PC-9 (cell line): Measurements from ENCODE around the gene NLGN4X. TPM values are rescaled to one million over a fixed set of nuclear protein-coding genes. Genes with fewer than 3 reads are reported as not detected.
A peak's percentile ranks its signal among the peaks of the same experiment; 100 is the strongest.

Experiments
- BruUV-seq: library from RNA; stranded (reverse); fragments of 400-500 nt; replicated peaks from 2 replicates; lab custom pipeline; 2021; lab: Mats Ljungman, UMichigan
- CTCF ChIA-PET: fragments of 300-600 bp; sonication (Branson Sonifier 250); formaldehyde crosslinking; loops from one replicate; lab custom pipeline; 2022; ENCODE audit warnings: antibody characterized with exemption; lab: Charles Lee
- POLR2A ChIA-PET: fragments of 300-600 bp; sonication (Branson Sonifier 250); formaldehyde crosslinking; loops from one replicate; lab custom pipeline; 2022; ENCODE audit warnings: antibody characterized with exemption; ENCODE audit not compliant: unreplicated experiment; lab: Charles Lee
- DNase-seq, 2 experiments: peaks; one replicate each; pipeline versions ENCODE4 v3.0.0 to v3.0.0-alpha.2; 2015 to 2022; ENCODE audit warnings: mixed read lengths in 1 of 2
- H2AFZ ChIP-seq: fragments of 200-600 bp; sonication (generic); 2 replicates; pipeline ENCODE4 v1.8.1; 2017; ENCODE audit warnings: antibody characterized with exemption
- H3F3A ChIP-seq: fragments of 200-600 bp; sonication (generic); 2 replicates; pipeline ENCODE4 v1.8.1; 2017; ENCODE audit warnings: antibody characterized with exemption, mild to moderate bottlenecking, low read depth; ENCODE audit not compliant: insufficient read depth
- H3K27ac ChIP-seq: fragments of 200-600 bp; sonication (generic); 2 replicates; pipeline ENCODE4 v1.6.1; 2016; ENCODE audit warnings: mixed run types
- H3K27me3 ChIP-seq: fragments of 200-600 bp; sonication (generic); 2 replicates; pipeline ENCODE4 v1.6.1; 2016; ENCODE audit warnings: low read depth, mixed run types; ENCODE audit not compliant: insufficient read depth
- H3K36me3 ChIP-seq: fragments of 200-600 bp; sonication (generic); 2 replicates; pipeline ENCODE4 v1.6.1; 2016; ENCODE audit warnings: low read depth, mixed run types
- H3K4me1 ChIP-seq: fragments of 200-600 bp; sonication (generic); replicated peaks from 2 replicates; pipeline ENCODE4 v1.6.1; 2016; ENCODE audit warnings: mixed run types; ENCODE audit not compliant: insufficient read depth
- H3K4me2 ChIP-seq: fragments of 200-600 bp; sonication (generic); 2 replicates; pipeline ENCODE4 v1.6.1; 2017; ENCODE audit warnings: mixed run types
- H3K4me3 ChIP-seq: fragments of 200-600 bp; sonication (generic); 2 replicates; pipeline ENCODE4 v1.6.1; 2016; ENCODE audit warnings: mixed run types
- H3K79me2 ChIP-seq: fragments of 200-600 bp; sonication (generic); 2 replicates; pipeline ENCODE4 v1.6.1; 2017; ENCODE audit warnings: low read depth, mixed run types
- H3K9me2 ChIP-seq: fragments of 200-600 bp; sonication (generic); 2 replicates; pipeline ENCODE4 v1.8.1; 2017; ENCODE audit warnings: mild to moderate bottlenecking; ENCODE audit not compliant: insufficient read depth
- H3K9me3 ChIP-seq: fragments of 200-600 bp; sonication (generic); 2 replicates; pipeline ENCODE4 v1.8.1; 2016; ENCODE audit warnings: low read depth; ENCODE audit not compliant: insufficient read depth
- H4K20me1 ChIP-seq: fragments of 200-600 bp; sonication (generic); 2 replicates; pipeline ENCODE4 v1.8.1; 2017; ENCODE audit not compliant: insufficient read depth
- EZH2 ChIP-seq: fragments of 200-600 bp; sonication (generic); IDR thresholded peaks from 2 replicates; pipeline ENCODE4 v1.8.0; 2017; ENCODE audit warnings: antibody characterized with exemption, low read depth
- intact Hi-C: fragments of 100-400 bp; cut with micrococcal nuclease; formaldehyde crosslinking; loops from one replicate; pipeline ENCODE4 v1.10.0; 2022; ENCODE audit not compliant: unreplicated experiment
- total RNA-seq: library from RNA; stranded (reverse); gene quantifications from 2 replicates; pipeline ENCODE4 v1.2.3, GENCODE V29; 2021
- TF ChIP-seq, protein P1 (sequence below): fragments of 200-600 bp; sonication (generic); conservative IDR thresholded peaks from 2 replicates; pipeline ENCODE4 v1.6.1; 2017; ENCODE audit warnings: mixed run types, antibody characterized with exemption, mild to moderate bottlenecking, moderate library complexity

NLGN4X gene
- total RNA-seq, 1 experiment from 2014 or later: 0.31 TPM

DNA sequence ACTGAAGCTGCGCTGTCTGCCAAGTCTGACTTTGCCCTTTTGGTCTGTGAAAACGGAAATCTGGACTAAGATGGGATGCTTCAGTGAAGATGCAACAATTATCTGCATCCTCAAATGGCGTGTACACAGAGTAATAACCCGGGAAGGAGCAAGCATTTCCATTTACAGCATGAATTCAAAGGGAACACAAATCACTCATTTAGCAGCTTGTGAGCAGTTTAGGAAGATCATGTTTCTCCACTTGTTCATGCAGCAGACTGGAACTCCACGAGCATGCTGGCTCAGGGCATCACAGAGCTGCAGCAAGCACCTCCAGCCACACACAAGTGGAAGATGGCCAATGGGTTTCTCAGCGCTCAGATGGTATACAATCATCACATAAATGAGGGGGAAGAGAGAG is 175.5 kb downstream of the NLGN4X start:
- H3K9me3 ChIP-seq: no peaks in the 10 kb centered on the region
- no peaks in the 10 kb centered on the region for H3K36me3 ChIP-seq
- H3K4me3 ChIP-seq: no peak overlapping the region
- no peak overlapping the region for H3K27ac ChIP-seq
- no peak for TF ChIP-seq EZH2
- TF ChIP-seq, protein P1, sequence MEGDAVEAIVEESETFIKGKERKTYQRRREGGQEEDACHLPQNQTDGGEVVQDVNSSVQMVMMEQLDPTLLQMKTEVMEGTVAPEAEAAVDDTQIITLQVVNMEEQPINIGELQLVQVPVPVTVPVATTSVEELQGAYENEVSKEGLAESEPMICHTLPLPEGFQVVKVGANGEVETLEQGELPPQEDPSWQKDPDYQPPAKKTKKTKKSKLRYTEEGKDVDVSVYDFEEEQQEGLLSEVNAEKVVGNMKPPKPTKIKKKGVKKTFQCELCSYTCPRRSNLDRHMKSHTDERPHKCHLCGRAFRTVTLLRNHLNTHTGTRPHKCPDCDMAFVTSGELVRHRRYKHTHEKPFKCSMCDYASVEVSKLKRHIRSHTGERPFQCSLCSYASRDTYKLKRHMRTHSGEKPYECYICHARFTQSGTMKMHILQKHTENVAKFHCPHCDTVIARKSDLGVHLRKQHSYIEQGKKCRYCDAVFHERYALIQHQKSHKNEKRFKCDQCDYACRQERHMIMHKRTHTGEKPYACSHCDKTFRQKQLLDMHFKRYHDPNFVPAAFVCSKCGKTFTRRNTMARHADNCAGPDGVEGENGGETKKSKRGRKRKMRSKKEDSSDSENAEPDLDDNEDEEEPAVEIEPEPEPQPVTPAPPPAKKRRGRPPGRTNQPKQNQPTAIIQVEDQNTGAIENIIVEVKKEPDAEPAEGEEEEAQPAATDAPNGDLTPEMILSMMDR: no peak
- no peaks in the 10 kb centered on the region for H3K27me3 ChIP-seq
- H3K79me2 ChIP-seq: no peaks in the 10 kb centered on the region
- H2AFZ ChIP-seq: no peak overlapping the region
- intact Hi-C loops: no loop called here
- H4K20me1 ChIP-seq: no peaks in the 10 kb centered on the region
- no peaks in the 10 kb centered on the region; the same call in 1 of the 2 replicates for H3F3A ChIP-seq
- H3K4me2 ChIP-seq: no peak overlapping the region
- POLR2A ChIA-PET: no interaction called here
- CTCF ChIA-PET: no interaction called here
- DNase-seq: no peak
- H3K4me1 ChIP-seq: peaks cover 12% of the 10 kb centered on the region
- H3K9me2 ChIP-seq: no peaks in the 10 kb centered on the region
- no TSS peak for BruUV-seq

DNA sequence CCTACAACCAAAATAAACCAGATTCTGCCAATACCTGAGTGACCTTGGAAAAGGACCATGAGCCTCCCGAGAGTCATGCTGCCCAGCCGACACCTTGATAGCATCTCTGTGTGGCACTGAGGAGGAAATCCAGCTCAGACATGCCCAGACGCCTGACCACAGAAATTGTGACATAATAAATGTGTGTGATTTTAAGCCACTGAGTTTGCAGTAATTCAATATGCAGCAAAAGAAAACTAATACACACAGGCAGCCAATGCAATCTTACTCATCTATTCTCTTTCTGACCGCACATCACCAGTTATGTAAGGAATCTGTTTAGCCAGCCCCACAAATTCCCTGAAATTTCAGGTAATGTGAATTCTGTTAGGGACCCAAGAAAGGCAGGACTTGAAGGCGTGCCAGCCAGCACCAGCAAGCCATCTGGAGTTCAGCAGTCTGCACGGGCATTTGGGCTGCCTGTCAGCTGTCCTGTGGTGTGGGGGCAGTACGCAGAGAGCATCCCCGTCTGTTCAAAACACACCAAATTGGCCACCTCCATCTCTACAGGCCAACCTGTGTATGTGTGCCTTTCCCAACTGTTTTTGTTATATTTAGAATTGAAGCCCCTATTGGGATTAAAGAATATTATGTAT is 176.4 kb downstream of the NLGN4X start:
- H3K9me2 ChIP-seq: no peaks in the 10 kb centered on the region
- no peaks in the 10 kb centered on the region for H3K9me3 ChIP-seq
- H3K27me3 ChIP-seq: no peaks in the 10 kb centered on the region
- TF ChIP-seq EZH2: no peak
- no TSS peak for BruUV-seq
- no peaks in the 10 kb centered on the region for H4K20me1 ChIP-seq
- H3K4me3 ChIP-seq: no peak overlapping the region
- H3K4me2 ChIP-seq: peak overlapping the region; percentile 37
- H2AFZ ChIP-seq: no peak overlapping the region
- intact Hi-C loops: loop anchor here (1.0 kb wide), 1 partner anchor 31 kb away; no protein-coding TSS in a partner anchor
- ChIA-PET CTCF (no interaction called here), POLR2A (no interaction called here)
- peaks cover 12% of the 10 kb centered on the region for H3K4me1 ChIP-seq
- no peaks in the 10 kb centered on the region for H3K36me3 ChIP-seq
- H3F3A ChIP-seq: no peaks in the 10 kb centered on the region; the same call in 1 of the 2 replicates
- no peaks in the 10 kb centered on the region for H3K79me2 ChIP-seq
- H3K27ac ChIP-seq: no peak overlapping the region
- peak; percentile 39 to 61 for DNase-seq

DNA sequence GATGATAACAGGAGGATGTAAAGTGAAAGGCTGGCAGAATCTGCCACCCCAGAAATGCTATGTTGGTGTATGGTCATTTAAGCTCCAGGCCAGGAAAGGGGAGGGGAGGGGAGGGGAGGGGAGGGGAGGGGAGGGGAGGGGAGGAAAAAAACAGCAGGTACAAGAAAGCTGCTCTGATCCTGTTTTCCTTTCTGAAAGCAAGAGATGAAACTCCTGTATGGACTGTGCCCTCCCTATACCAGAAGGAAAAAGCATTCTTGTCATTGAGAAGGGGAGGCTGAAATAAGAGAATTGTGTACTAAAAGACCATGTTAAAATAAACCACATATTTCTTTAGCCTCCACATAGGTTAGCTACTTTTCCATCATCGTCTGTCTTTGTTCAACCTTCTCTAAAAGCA is 179.5 kb downstream of the NLGN4X start:
- POLR2A ChIA-PET: no interaction called here

More for the DNA sequence above, 179.5 kb downstream of the NLGN4X start:
- intact Hi-C loops: no loop called here
- Histone ChIP-seq H3K9me3 (no peaks in the 10 kb centered on the region), H3K27ac (no peak overlapping the region), H3K4me1 (peaks cover 12% of the 10 kb centered on the region), H3K9me2 (no peaks in the 10 kb centered on the region), H3F3A (no peaks in the 10 kb centered on the region; the same call in 1 of the 2 replicates), H4K20me1 (no peaks in the 10 kb centered on the region), H3K27me3 (no peaks in the 10 kb centered on the region), H3K4me2 (no peak overlapping the region), H2AFZ (no peak overlapping the region), H3K36me3 (no peaks in the 10 kb centered on the region), H3K79me2 (no peaks in the 10 kb centered on the region), H3K4me3 (no peak overlapping the region)
- no TSS peak for BruUV-seq
- CTCF ChIA-PET: no interaction called here
- DNase-seq: no peak
- TF ChIP-seq, protein P1: no peak
- TF ChIP-seq EZH2: no peak
